HCT116 (cell line): Measurements from ENCODE around the gene COA8. TPM values are rescaled to one million over a fixed set of nuclear protein-coding genes. Genes with fewer than 3 reads are reported as not detected.

Experiments used
- ATAC-seq: fragments of 200-7000 bp; cut with Tn5 transposase; 2 replicates; pipeline ENCODE4 v1.9.1; 2020; ENCODE audit warnings: mild to moderate bottlenecking, moderate library complexity
- BruUV-seq: library from RNA; stranded (reverse); fragments of 400-500 nt; replicated peaks from 2 replicates; lab custom pipeline; 2021; lab: Mats Ljungman, UMichigan
- CTCF ChIA-PET: fragments of 300-600 bp; sonication (Branson Sonifier 250); formaldehyde crosslinking; loops from one replicate; lab custom pipeline; 2021; ENCODE audit warnings: antibody characterized with exemption; lab: Charles Lee
- POLR2A ChIA-PET: fragments of 300-600, 350-600 bp; sonication (Branson Sonifier 250); formaldehyde crosslinking; loops from one replicate; lab custom pipeline; 2021; ENCODE audit warnings: antibody characterized with exemption; lab: Charles Lee
- RAD21 ChIA-PET, 2 experiments: fragments of 300-600 bp; sonication (Branson Sonifier 250); formaldehyde crosslinking; loops; one replicate each; lab custom pipeline; 2023; ENCODE audit warnings: low total read pairs in 2 of 2; ENCODE audit not compliant: uncharacterized antibody in 2 of 2, unreplicated experiment in 2 of 2, low non-redundant PET in 1 of 2; lab: Charles Lee
- DNase-seq: peaks from one replicate; pipeline ENCODE4 v3.0.0-alpha.2; 2010; ENCODE audit warnings: low read depth, low spot score
- H2AFZ ChIP-seq: fragments of 200-600 bp; shearing (Covaris generic), sonication (generic); 2 replicates; pipeline ENCODE4 v1.6.1; 2017; ENCODE audit warnings: low read depth, mixed run types, mixed read lengths, antibody characterized with exemption, low read length; ENCODE audit not compliant: poor library complexity, severe bottlenecking
- H3K27ac ChIP-seq: 2 replicates; pipeline ENCODE4 v1.5.1; 2012; ENCODE audit warnings: low read depth, low read length
- H3K27me3 ChIP-seq: fragments of 200-600 bp; sonication (generic); 2 replicates; pipeline ENCODE4 v1.6.1; 2016; ENCODE audit warnings: mixed run types, low read length, mixed read lengths; ENCODE audit not compliant: insufficient read depth
- H3K36me3 ChIP-seq, 2 experiments: fragments of 200-500 bp in 1 of 2; fragments of 200-600 bp in 1 of 2; sonication (Bioruptor generic) in 1 of 2; sonication (generic) in 1 of 2; 2 replicates each; pipeline versions ENCODE4 v1.5.1 to v1.6.1; 2014 to 2016; ENCODE audit warnings: low read length in 2 of 2, inconsistent platforms in 1 of 2, mixed read lengths in 1 of 2, mixed run types in 1 of 2; ENCODE audit not compliant: insufficient read depth in 2 of 2, control insufficient read depth in 1 of 2
- H3K4me1 ChIP-seq, 2 experiments: fragments of 200-600 bp in 1 of 2; sonication (generic) in 1 of 2; 2 replicates each; pipeline versions ENCODE4 v1.5.1 to v1.6.1; 2012 to 2017; ENCODE audit warnings: low read length in 2 of 2, inconsistent platforms in 1 of 2, mild to moderate bottlenecking in 1 of 2, mixed read lengths in 1 of 2, mixed run types in 1 of 2, moderate library complexity in 1 of 2; ENCODE audit not compliant: insufficient read depth in 2 of 2, control insufficient read depth in 1 of 2
- H3K4me2 ChIP-seq: fragments of 200-600 bp; sonication (generic); 2 replicates; pipeline ENCODE4 v1.6.1; 2017; ENCODE audit warnings: mixed run types, low read length, mixed read lengths
- H3K4me3 ChIP-seq, 2 experiments: fragments of 200-600 bp in 1 of 2; sonication (generic) in 1 of 2; replicated peaks in 1 of 2; 2 replicates each; pipeline ENCODE4 v1.5.1; 2011 to 2016; ENCODE audit warnings: low read length in 2 of 2, control low read depth in 1 of 2, low read depth in 1 of 2, mild to moderate bottlenecking in 1 of 2, mixed read lengths in 1 of 2, mixed run types in 1 of 2
- H3K79me2 ChIP-seq: fragments of 200-600 bp; sonication (generic); 2 replicates; pipeline ENCODE4 v1.6.1; 2017; ENCODE audit warnings: mild to moderate bottlenecking, mixed run types, low read length, moderate library complexity, mixed read lengths; ENCODE audit not compliant: insufficient read depth
- H3K9ac ChIP-seq: fragments of 200-600 bp; sonication (generic); 2 replicates; pipeline ENCODE4 v1.6.1; 2016; ENCODE audit warnings: low read length, mixed read lengths
- H3K9me2 ChIP-seq: fragments of 200-600 bp; sonication (generic), shearing (Covaris generic); 2 replicates; pipeline ENCODE4 v1.6.1; 2017; ENCODE audit warnings: mixed run types, mild to moderate bottlenecking, moderate library complexity; ENCODE audit not compliant: insufficient read depth
- H3K9me3 ChIP-seq, 2 experiments: fragments of 200-500 bp in 1 of 2; fragments of 200-600 bp in 1 of 2; sonication (Bioruptor generic) in 1 of 2; sonication (generic) in 1 of 2; 2 replicates each; pipeline ENCODE4 v1.6.1; 2014 to 2017; ENCODE audit warnings: low read length in 2 of 2, mixed read lengths in 2 of 2, inconsistent platforms in 1 of 2, low read depth in 1 of 2, mild to moderate bottlenecking in 1 of 2, mixed run types in 1 of 2, moderate library complexity in 1 of 2; ENCODE audit not compliant: control insufficient read depth in 1 of 2, insufficient read depth in 1 of 2
- H4K20me1 ChIP-seq: fragments of 200-600 bp; sonication (generic), shearing (Covaris generic); 2 replicates; pipeline ENCODE4 v1.6.1; 2017; ENCODE audit warnings: mixed run types, mild to moderate bottlenecking, moderate library complexity; ENCODE audit not compliant: insufficient read depth
- CBX3 ChIP-seq: IDR thresholded peaks from 2 replicates; pipeline ENCODE4 v1.6.1; 2012; ENCODE audit warnings: low read depth
- POLR2A ChIP-seq: IDR thresholded peaks from 2 replicates; pipeline ENCODE4 v1.7.0; 2011; ENCODE audit warnings: borderline replicate concordance; ENCODE audit not compliant: insufficient read depth, insufficient read length; ENCODE audit errors: extremely low read depth
- POLR2AphosphoS5 ChIP-seq: IDR thresholded peaks from 2 replicates; pipeline ENCODE4 v1.6.1; 2011; ENCODE audit warnings: mild to moderate bottlenecking, low read depth, low read length, moderate library complexity
- YY1 ChIP-seq: IDR thresholded peaks from 2 replicates; pipeline ENCODE4 v1.6.1; 2011; ENCODE audit warnings: low read length, low read depth, moderate library complexity, mild to moderate bottlenecking; ENCODE audit not compliant: insufficient replicate concordance; ENCODE audit errors: extremely low read depth
- ZFX ChIP-seq: fragments of 450-650 bp; IDR thresholded peaks from 2 replicates; pipeline ENCODE4 v1.6.1; 2017
- intact Hi-C: fragments of 100-400 bp; cut with micrococcal nuclease; formaldehyde crosslinking; loops from 2 replicates; pipeline ENCODE4 v1.10.0; 2022
- total RNA-seq: library from RNA; stranded (reverse); gene quantifications from one replicate; pipeline ENCODE4 v1.2.1, GENCODE V29; 2021; ENCODE audit not compliant: unreplicated experiment

COA8 gene
- total RNA-seq, 1 experiment from 2014 or later, result 29.4 TPM

DNA sequence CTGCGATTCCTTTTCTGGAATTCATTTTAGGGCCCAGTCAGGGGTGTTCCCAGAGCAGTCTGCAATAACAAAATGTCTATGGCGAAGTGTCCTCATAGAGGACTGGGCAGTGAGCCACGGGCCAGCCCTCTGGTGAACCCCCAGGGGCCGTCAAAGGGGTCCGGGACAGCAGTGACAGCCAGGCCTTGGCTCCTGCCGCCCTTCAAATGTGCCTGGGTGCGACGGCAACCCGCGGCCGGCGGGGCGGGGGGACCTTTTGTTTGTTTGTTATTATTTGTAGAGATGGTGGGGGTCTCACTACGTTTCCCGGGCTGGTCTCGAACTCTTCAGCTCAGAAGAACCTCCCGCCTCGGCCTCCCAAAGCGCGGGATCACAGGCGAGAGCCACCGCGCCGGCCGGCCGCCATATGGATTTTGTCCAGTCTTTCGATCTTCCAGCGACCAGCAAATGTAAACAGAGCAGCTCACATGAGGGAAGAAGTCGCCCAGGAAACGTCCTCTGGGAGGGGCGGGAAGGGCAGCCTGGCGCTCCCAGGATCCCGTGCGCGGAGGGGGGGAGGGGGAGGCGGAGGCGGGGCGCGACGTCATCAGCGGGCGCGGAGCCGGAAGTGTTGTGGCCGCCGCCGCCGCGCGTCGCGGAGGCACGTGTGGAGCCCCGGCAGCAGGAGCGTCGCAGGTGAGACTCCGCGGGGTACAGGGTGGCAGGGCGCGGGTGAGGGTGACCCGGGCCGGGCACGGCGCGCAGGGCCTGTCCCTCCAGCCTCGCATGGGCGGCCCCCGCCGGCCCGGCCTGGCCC lies 34.0 kb upstream of the COA8 start, which contains the start of gene TRMT61A:
TSS of gene TRMT61A (plus strand) at position 610 of the 796 bp plus-strand sequence. CDS start 783 bp downstream, outside the sequence.
- CTCF ChIA-PET, result interaction anchor here (0.9 to 2.9 kb wide), 2 partner anchors 10 to 12 kb away, joined by 7 to 16 read pairs; no protein-coding TSS in a partner anchor
- no peak within 1 kb of the TSS for H2AFZ ChIP-seq

DNA sequence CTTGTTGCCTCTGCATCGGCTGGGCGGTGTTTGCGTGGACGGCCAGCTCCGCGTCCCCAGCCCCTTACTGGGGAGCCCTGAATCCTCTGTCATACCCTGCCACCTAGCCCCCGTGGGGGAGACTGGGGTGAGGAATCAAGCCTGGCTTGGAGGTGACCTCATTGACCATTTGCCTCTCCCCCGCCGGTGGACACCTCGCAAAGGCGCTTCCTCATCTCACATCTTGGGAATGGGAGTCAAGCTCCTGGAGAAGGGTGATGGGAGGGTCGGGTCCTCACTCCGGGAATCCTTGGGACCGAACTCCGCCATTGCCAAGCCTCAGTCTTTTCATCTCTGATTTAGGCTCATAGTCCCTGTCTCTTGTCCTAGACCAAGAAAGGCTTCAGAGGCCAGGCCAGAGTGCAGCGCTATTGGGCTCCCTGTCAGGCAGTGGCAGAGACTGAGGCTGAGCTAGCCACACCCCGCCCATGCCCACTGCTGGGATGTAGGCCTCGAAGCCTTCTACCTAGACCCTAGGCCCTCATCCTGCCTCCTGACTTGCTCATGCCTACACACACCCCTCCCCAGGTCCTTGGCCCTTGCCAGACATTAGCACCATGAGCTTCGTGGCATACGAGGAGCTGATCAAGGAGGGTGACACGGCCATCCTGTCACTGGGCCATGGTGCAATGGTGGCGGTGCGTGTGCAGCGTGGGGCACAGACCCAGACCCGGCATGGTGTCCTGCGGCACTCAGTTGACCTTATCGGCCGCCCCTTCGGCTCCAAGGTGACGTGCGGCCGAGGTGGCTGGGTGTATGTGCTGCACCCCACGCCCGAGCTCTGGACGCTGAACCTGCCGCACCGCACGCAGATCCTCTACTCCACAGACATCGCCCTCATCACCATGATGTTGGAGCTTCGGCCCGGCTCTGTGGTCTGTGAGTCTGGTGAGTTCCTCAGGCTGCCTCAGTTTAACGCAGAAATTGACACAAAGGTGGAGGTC lies 33.1 kb upstream of the COA8 start:
- peaks cover 0 to 14% of the 10 kb centered on the region in 2 experiments; a peak in 2 of 4 replicates for H3K36me3 ChIP-seq
- DNase-seq, result no peak
- ChIA-PET CTCF (interaction anchor here (0.7 to 2.9 kb wide), 4 partner anchors 8 to 11 kb away, joined by 3 to 16 read pairs (median 5); no protein-coding TSS in a partner anchor), POLR2A (interaction anchor here (1.2 to 1.4 kb wide), 3 partner anchors 9 to 24 kb away, joined by 5 to 11 read pairs (median 5); no protein-coding TSS in a partner anchor), RAD21 (no interaction called here)
- intact Hi-C loops, result no loop called here
- ATAC-seq, result peak; percentile 16; the same call in 1 of the 2 replicates
- H3K4me1 ChIP-seq, result peaks cover 10 to 28% of the 10 kb centered on the region in 2 experiments; a peak in 3 of 4 replicates
- peak overlapping the region; percentile 96 for H3K4me2 ChIP-seq
- H3K9ac ChIP-seq, result peak overlapping the region; percentile 96
- no peak overlapping the region for H2AFZ ChIP-seq
- H3K27ac ChIP-seq, result peak overlapping the region; percentile 64
- no peaks in the 10 kb centered on the region for H3K9me2 ChIP-seq
- TF ChIP-seq CBX3 (no peak), ZFX (peak; percentile 34; the same call in 1 of the 2 replicates)
- H3K27me3 ChIP-seq, result no peaks in the 10 kb centered on the region
- peak overlapping the region; percentile 85 to 97 for H3K4me3 ChIP-seq
- no peaks in the 10 kb centered on the region for H3K9me3 ChIP-seq
- no TSS peak for BruUV-seq
- no peaks in the 10 kb centered on the region for H4K20me1 ChIP-seq
- H3K79me2 ChIP-seq, result peaks cover 30% of the 10 kb centered on the region

More for the DNA sequence above, 34.0 kb upstream of the COA8 start, which contains the start of gene TRMT61A:
- H3K9me3 ChIP-seq, result no peaks in the 10 kb centered on the region
- H3K9me2 ChIP-seq, result no peaks in the 10 kb centered on the region
- peak; percentile 62 for DNase-seq
- peak; percentile 86 for ATAC-seq
- no peaks in the 10 kb centered on the region for H3K27me3 ChIP-seq
- BruUV-seq, result TSS peak; percentile 89
- ChIA-PET POLR2A (interaction anchor here (0.7 to 1.4 kb wide), 5 partner anchors 8 to 551 kb away, joined by 5 to 11 read pairs (median 6); no protein-coding TSS in a partner anchor), RAD21 (interaction anchor here in 1 of 2 experiments (0.6 kb wide), 1 partner anchor 181 kb away, joined by 3 read pairs; no protein-coding TSS in a partner anchor)
- peaks cover 10 to 29% of the 10 kb centered on the region in 2 experiments; a peak in 3 of 4 replicates for H3K4me1 ChIP-seq
- peaks cover 0 to 14% of the 10 kb centered on the region in 2 experiments; a peak in 2 of 4 replicates for H3K36me3 ChIP-seq
- peak within 1 kb of the TSS; percentile 64 for H3K27ac ChIP-seq
- H3K4me3 ChIP-seq, result peak within 1 kb of the TSS; percentile 85 to 97
- TF ChIP-seq ZFX (0 out of 2 replicates have a peak, but pooled peaks have one; percentile 41), YY1 (peak; percentile 19), POLR2A (no peak), POLR2AphosphoS5 (peak; percentile 70)
- peaks cover 30% of the 10 kb centered on the region for H3K79me2 ChIP-seq
- H3K4me2 ChIP-seq, result peak within 1 kb of the TSS; percentile 96
- peak within 1 kb of the TSS; percentile 96 for H3K9ac ChIP-seq
- H4K20me1 ChIP-seq, result no peaks in the 10 kb centered on the region
- intact Hi-C loops, result no loop called here
